GM23338 (cell line): ENCODE data around the gene DNAAF5. TPM values are rescaled to one million over a fixed set of nuclear protein-coding genes. Genes with fewer than 3 reads are reported as not detected.

Experiments used
- ATAC-seq: fragments of 200-7000 bp; cut with Tn5 transposase; 3 replicates; pipeline ENCODE4 v1.9.1; 2020
- DNase-seq: peaks from one replicate; pipeline ENCODE4 v3.0.0-alpha.2; 2015; ENCODE audit warnings: low spot score
- H2AFZ ChIP-seq: fragments of 200-600 bp; sonication (generic); 2 replicates; pipeline ENCODE4 v1.8.0; 2016; ENCODE audit warnings: antibody characterized with exemption, mild to moderate bottlenecking, moderate library complexity
- H3F3A ChIP-seq: fragments of 200-600 bp; sonication (generic); replicated peaks from 2 replicates; pipeline ENCODE4 v1.8.0; 2017; ENCODE audit warnings: antibody characterized with exemption, mixed run types, low read depth
- H3K27ac ChIP-seq: fragments of 200-600 bp; sonication (generic); 2 replicates; pipeline ENCODE4 v1.6.1; 2016; ENCODE audit warnings: low read depth
- H3K27me3 ChIP-seq: fragments of 200-600 bp; sonication (generic); 2 replicates; pipeline ENCODE4 v1.8.0; 2016; ENCODE audit warnings: mild to moderate bottlenecking, mixed run types, moderate library complexity; ENCODE audit not compliant: insufficient read depth
- H3K36me3 ChIP-seq: fragments of 200-600 bp; sonication (generic); 2 replicates; pipeline ENCODE4 v1.8.0; 2016; ENCODE audit warnings: mild to moderate bottlenecking; ENCODE audit not compliant: insufficient read depth
- H3K4me1 ChIP-seq: fragments of 200-600 bp; sonication (generic); 2 replicates; pipeline ENCODE4 v1.8.0; 2016; ENCODE audit warnings: mild to moderate bottlenecking, moderate library complexity; ENCODE audit not compliant: insufficient read depth
- H3K4me2 ChIP-seq: fragments of 200-600 bp; sonication (generic); 2 replicates; pipeline ENCODE4 v1.7.1; 2017; ENCODE audit warnings: mixed run types
- H3K4me3 ChIP-seq: fragments of 200-600 bp; sonication (generic); 2 replicates; pipeline ENCODE4 v1.6.1; 2016; ENCODE audit warnings: mixed run types
- H3K79me2 ChIP-seq: fragments of 200-600 bp; sonication (generic); replicated peaks from 2 replicates; pipeline ENCODE4 v1.8.0; 2017; ENCODE audit warnings: mild to moderate bottlenecking; ENCODE audit not compliant: insufficient read depth
- H3K9me2 ChIP-seq: fragments of 200-600 bp; sonication (generic); 2 replicates; pipeline ENCODE4 v1.8.0; 2017; ENCODE audit not compliant: insufficient read depth
- H4K20me1 ChIP-seq: fragments of 200-600 bp; sonication (generic); replicated peaks from 2 replicates; pipeline ENCODE4 v1.8.0; 2017; ENCODE audit warnings: mild to moderate bottlenecking; ENCODE audit not compliant: insufficient read depth
- H3K27ac Mint-ChIP-seq: 2 replicates; pipeline ENCODE4 v1.8.0; 2020; ENCODE audit warnings: inconsistent platforms, mild to moderate bottlenecking, moderate library complexity, mixed read lengths
- H3K27me3 Mint-ChIP-seq: 3 replicates; pipeline ENCODE4 v1.8.0; 2022; ENCODE audit warnings: low read depth, mild to moderate bottlenecking, moderate library complexity, mixed read lengths, inconsistent platforms; ENCODE audit not compliant: insufficient read depth, poor library complexity
- H3K36me3 Mint-ChIP-seq: 3 replicates; pipeline ENCODE4 v1.8.0; 2021; ENCODE audit warnings: low read depth, mild to moderate bottlenecking, inconsistent platforms, moderate library complexity, mixed read lengths
- H3K4me1 Mint-ChIP-seq: 3 replicates; pipeline ENCODE4 v1.8.0; 2020; ENCODE audit warnings: mild to moderate bottlenecking, inconsistent platforms, mixed read lengths
- H3K4me3 Mint-ChIP-seq: 3 replicates; pipeline ENCODE4 v1.8.0; 2021; ENCODE audit warnings: moderate library complexity, mild to moderate bottlenecking, inconsistent platforms, mixed read lengths
- H3K9me3 Mint-ChIP-seq: 3 replicates; pipeline ENCODE4 v1.8.0; 2020; ENCODE audit warnings: moderate library complexity, mild to moderate bottlenecking, inconsistent platforms, mixed read lengths
- CREB1 ChIP-seq: fragments of 250-450 bp; sonication (Bioruptor Pico); IDR thresholded peaks from 2 replicates; pipeline ENCODE4 v1.5.0; 2020; ENCODE audit warnings: low read depth, mild to moderate bottlenecking, moderate library complexity
- EZH2 ChIP-seq: fragments of 200-600 bp; sonication (generic); IDR thresholded peaks from one replicate; pipeline ENCODE4 v1.8.0; 2017; ENCODE audit warnings: antibody characterized with exemption, mild to moderate bottlenecking, low read depth; ENCODE audit not compliant: unreplicated experiment
- EZH2phosphoT487 ChIP-seq: fragments of 200-600 bp; sonication (generic); IDR thresholded peaks from one replicate; pipeline ENCODE4 v1.8.1; 2018; ENCODE audit warnings: antibody characterized with exemption; ENCODE audit not compliant: unreplicated experiment
- JUNB ChIP-seq: IDR thresholded peaks from one replicate; pipeline ENCODE4 v1.6.1; 2016; ENCODE audit warnings: antibody characterized with exemption; ENCODE audit not compliant: unreplicated experiment
- NANOG ChIP-seq: IDR thresholded peaks from 2 replicates; pipeline ENCODE4 v1.6.1; 2016; ENCODE audit warnings: antibody characterized with exemption, borderline replicate concordance
- POLR2AphosphoS5 ChIP-seq: IDR thresholded peaks from 2 replicates; pipeline ENCODE4 v1.6.1; 2016; ENCODE audit warnings: antibody characterized with exemption, low read depth
- STAT1 ChIP-seq: IDR thresholded peaks from one replicate; pipeline ENCODE4 v1.6.1; 2016; ENCODE audit warnings: antibody characterized with exemption; ENCODE audit not compliant: unreplicated experiment
- ZNF114 ChIP-seq: fragments of 250-450 bp; sonication (Bioruptor Pico); IDR thresholded peaks from 2 replicates; pipeline ENCODE4 v1.5.0; 2020; ENCODE audit warnings: mild to moderate bottlenecking, moderate library complexity
- ZNF331 ChIP-seq: fragments of 250-450 bp; sonication (Bioruptor Pico); IDR thresholded peaks from 2 replicates; pipeline ENCODE4 v1.5.0; 2020; ENCODE audit warnings: low read depth, mild to moderate bottlenecking, moderate library complexity
- polyA plus RNA-seq: library from polyadenylated mRNA; unstranded; fragments of >200 nt; fragmentation: Nextera tagmentation; extraction: Ambion mirVana; gene quantifications from 2 replicates; pipeline ENCODE4 v1.2.1, GENCODE V29; 2016
- total RNA-seq: library from RNA; depleted of rRNA; stranded (reverse); fragments of >200 nt; shearing (Covaris generic); gene quantifications from 2 replicates; pipeline ENCODE4 v1.2.3, GENCODE V29; 2014
- TF ChIP-seq, protein P1 (sequence below): IDR thresholded peaks from one replicate; pipeline ENCODE4 v1.6.1; 2018; ENCODE audit warnings: antibody characterized with exemption; ENCODE audit not compliant: unreplicated experiment
- TF ChIP-seq, protein P2 (sequence below), 2 experiments: fragments of 200-600 bp in 1 of 2; sonication (generic) in 1 of 2; conservative IDR thresholded peaks; 2 replicates each; pipeline versions ENCODE4 v1.5.1 to v1.6.1; 2016 to 2017; ENCODE audit warnings: antibody characterized with exemption in 2 of 2, low read depth in 2 of 2, mild to moderate bottlenecking in 2 of 2, moderate library complexity in 1 of 2
- TF ChIP-seq, protein P3 (sequence below): fragments of 250-450 bp; sonication (Bioruptor Pico); IDR thresholded peaks from 2 replicates; pipeline ENCODE4 v1.5.0; 2020; ENCODE audit warnings: mild to moderate bottlenecking, moderate library complexity
- TF ChIP-seq, protein P4 (sequence below): IDR thresholded peaks from 2 replicates; pipeline ENCODE4 v1.6.1; 2016; ENCODE audit warnings: antibody characterized with exemption

The DNAAF5 gene
- total and polyA plus RNA-seq, 2 experiments from 2014 or later: 20.4 to 86.7 TPM

DNA sequence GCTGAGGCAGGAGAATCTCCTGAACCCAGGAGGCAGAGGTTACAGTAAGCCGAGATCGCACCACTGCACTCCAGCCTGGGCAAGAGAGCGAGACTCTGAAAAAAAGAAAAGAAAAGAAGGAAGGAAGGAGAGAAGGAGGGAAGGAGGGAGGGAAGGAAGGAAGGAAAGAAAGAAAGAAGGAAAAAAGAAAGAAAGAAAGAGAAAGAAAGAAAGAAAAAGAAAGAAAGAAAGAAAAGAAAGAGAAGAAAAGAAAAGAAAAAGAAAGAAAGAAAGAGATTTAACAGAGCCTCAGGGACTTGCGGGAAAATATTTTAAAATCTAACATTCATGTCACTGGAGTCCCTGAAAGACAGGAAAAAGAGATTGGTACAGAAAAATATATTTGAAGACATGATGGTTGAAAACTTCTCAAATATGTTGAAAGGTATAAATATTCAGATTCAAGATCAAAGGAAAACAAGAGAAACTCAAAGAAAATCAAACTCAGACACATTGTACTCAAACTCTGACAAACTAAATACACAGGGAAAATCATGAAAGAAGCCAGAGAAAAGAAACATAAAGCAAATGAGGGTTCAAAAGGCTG, 25.3 kb upstream of the DNAAF5 start:
- no peaks in the 10 kb centered on the region for H3K27me3 ChIP-seq
- Mint-ChIP-seq H3K27ac (no peak overlapping the region; the same call in 1 of the 2 replicates), H3K36me3 (peaks cover 37% of the 10 kb centered on the region), H3K4me3 (no peak overlapping the region), H3K4me1 (peaks cover 6% of the 10 kb centered on the region; the same call in 2 of the 3 replicates), H3K9me3 (peaks cover 14% of the 10 kb centered on the region), H3K27me3 (no peaks in the 10 kb centered on the region)
- H4K20me1 ChIP-seq: peaks cover 7% of the 10 kb centered on the region; the same call in 1 of the 2 replicates
- H3K9me2 ChIP-seq: no peaks in the 10 kb centered on the region
- no peak overlapping the region for H3K4me3 ChIP-seq
- DNase-seq (no peak), ATAC-seq (no peak)
- H3K36me3 ChIP-seq: no peaks in the 10 kb centered on the region
- no peaks in the 10 kb centered on the region for H3K4me1 ChIP-seq
- no peak overlapping the region for H2AFZ ChIP-seq
- no peak for TF ChIP-seq JUNB
- TF ChIP-seq, protein P1, sequence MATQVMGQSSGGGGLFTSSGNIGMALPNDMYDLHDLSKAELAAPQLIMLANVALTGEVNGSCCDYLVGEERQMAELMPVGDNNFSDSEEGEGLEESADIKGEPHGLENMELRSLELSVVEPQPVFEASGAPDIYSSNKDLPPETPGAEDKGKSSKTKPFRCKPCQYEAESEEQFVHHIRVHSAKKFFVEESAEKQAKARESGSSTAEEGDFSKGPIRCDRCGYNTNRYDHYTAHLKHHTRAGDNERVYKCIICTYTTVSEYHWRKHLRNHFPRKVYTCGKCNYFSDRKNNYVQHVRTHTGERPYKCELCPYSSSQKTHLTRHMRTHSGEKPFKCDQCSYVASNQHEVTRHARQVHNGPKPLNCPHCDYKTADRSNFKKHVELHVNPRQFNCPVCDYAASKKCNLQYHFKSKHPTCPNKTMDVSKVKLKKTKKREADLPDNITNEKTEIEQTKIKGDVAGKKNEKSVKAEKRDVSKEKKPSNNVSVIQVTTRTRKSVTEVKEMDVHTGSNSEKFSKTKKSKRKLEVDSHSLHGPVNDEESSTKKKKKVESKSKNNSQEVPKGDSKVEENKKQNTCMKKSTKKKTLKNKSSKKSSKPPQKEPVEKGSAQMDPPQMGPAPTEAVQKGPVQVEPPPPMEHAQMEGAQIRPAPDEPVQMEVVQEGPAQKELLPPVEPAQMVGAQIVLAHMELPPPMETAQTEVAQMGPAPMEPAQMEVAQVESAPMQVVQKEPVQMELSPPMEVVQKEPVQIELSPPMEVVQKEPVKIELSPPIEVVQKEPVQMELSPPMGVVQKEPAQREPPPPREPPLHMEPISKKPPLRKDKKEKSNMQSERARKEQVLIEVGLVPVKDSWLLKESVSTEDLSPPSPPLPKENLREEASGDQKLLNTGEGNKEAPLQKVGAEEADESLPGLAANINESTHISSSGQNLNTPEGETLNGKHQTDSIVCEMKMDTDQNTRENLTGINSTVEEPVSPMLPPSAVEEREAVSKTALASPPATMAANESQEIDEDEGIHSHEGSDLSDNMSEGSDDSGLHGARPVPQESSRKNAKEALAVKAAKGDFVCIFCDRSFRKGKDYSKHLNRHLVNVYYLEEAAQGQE: no peak
- TF ChIP-seq, protein P2, sequence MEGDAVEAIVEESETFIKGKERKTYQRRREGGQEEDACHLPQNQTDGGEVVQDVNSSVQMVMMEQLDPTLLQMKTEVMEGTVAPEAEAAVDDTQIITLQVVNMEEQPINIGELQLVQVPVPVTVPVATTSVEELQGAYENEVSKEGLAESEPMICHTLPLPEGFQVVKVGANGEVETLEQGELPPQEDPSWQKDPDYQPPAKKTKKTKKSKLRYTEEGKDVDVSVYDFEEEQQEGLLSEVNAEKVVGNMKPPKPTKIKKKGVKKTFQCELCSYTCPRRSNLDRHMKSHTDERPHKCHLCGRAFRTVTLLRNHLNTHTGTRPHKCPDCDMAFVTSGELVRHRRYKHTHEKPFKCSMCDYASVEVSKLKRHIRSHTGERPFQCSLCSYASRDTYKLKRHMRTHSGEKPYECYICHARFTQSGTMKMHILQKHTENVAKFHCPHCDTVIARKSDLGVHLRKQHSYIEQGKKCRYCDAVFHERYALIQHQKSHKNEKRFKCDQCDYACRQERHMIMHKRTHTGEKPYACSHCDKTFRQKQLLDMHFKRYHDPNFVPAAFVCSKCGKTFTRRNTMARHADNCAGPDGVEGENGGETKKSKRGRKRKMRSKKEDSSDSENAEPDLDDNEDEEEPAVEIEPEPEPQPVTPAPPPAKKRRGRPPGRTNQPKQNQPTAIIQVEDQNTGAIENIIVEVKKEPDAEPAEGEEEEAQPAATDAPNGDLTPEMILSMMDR (conservative IDR thresholded peaks at IDR 0.05; ENCODE audit: low read depth in 2 of 2): no peak
- TF ChIP-seq ZNF331: no peak
- TF ChIP-seq, protein P3, sequence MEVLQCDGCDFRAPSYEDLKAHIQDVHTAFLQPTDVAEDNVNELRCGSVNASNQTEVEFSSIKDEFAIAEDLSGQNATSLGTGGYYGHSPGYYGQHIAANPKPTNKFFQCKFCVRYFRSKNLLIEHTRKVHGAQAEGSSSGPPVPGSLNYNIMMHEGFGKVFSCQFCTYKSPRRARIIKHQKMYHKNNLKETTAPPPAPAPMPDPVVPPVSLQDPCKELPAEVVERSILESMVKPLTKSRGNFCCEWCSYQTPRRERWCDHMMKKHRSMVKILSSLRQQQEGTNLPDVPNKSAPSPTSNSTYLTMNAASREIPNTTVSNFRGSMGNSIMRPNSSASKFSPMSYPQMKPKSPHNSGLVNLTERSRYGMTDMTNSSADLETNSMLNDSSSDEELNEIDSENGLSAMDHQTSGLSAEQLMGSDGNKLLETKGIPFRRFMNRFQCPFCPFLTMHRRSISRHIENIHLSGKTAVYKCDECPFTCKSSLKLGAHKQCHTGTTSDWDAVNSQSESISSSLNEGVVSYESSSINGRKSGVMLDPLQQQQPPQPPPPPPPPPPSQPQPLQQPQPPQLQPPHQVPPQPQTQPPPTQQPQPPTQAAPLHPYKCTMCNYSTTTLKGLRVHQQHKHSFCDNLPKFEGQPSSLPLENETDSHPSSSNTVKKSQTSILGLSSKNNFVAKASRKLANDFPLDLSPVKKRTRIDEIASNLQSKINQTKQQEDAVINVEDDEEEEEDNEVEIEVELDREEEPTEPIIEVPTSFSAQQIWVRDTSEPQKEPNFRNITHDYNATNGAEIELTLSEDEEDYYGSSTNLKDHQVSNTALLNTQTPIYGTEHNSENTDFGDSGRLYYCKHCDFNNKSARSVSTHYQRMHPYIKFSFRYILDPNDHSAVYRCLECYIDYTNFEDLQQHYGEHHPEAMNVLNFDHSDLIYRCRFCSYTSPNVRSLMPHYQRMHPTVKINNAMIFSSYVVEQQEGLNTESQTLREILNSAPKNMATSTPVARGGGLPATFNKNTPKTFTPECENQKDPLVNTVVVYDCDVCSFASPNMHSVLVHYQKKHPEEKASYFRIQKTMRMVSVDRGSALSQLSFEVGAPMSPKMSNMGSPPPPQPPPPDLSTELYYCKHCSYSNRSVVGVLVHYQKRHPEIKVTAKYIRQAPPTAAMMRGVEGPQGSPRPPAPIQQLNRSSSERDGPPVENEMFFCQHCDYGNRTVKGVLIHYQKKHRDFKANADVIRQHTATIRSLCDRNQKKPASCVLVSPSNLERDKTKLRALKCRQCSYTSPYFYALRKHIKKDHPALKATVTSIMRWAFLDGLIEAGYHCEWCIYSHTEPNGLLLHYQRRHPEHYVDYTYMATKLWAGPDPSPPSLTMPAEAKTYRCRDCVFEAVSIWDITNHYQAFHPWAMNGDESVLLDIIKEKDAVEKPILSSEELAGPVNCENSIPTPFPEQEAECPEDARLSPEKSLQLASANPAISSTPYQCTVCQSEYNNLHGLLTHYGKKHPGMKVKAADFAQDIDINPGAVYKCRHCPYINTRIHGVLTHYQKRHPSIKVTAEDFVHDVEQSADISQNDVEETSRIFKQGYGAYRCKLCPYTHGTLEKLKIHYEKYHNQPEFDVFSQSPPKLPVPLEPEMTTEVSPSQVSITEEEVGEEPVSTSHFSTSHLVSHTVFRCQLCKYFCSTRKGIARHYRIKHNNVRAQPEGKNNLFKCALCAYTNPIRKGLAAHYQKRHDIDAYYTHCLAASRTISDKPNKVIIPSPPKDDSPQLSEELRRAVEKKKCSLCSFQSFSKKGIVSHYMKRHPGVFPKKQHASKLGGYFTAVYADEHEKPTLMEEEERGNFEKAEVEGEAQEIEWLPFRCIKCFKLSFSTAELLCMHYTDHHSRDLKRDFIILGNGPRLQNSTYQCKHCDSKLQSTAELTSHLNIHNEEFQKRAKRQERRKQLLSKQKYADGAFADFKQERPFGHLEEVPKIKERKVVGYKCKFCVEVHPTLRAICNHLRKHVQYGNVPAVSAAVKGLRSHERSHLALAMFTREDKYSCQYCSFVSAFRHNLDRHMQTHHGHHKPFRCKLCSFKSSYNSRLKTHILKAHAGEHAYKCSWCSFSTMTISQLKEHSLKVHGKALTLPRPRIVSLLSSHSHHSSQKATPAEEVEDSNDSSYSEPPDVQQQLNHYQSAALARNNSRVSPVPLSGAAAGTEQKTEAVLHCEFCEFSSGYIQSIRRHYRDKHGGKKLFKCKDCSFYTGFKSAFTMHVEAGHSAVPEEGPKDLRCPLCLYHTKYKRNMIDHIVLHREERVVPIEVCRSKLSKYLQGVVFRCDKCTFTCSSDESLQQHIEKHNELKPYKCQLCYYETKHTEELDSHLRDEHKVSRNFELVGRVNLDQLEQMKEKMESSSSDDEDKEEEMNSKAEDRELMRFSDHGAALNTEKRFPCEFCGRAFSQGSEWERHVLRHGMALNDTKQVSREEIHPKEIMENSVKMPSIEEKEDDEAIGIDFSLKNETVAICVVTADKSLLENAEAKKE (CRISPR knock-in tag): no peak
- TF ChIP-seq CREB1 (CRISPR knock-in tag): no peak
- TF ChIP-seq STAT1: no peak
- no peak for TF ChIP-seq NANOG
- TF ChIP-seq ZNF114 (CRISPR knock-in tag): no peak
- no peak for TF ChIP-seq POLR2AphosphoS5
- TF ChIP-seq EZH2phosphoT487: no peak
- TF ChIP-seq EZH2: no peak
- TF ChIP-seq, protein P4, sequence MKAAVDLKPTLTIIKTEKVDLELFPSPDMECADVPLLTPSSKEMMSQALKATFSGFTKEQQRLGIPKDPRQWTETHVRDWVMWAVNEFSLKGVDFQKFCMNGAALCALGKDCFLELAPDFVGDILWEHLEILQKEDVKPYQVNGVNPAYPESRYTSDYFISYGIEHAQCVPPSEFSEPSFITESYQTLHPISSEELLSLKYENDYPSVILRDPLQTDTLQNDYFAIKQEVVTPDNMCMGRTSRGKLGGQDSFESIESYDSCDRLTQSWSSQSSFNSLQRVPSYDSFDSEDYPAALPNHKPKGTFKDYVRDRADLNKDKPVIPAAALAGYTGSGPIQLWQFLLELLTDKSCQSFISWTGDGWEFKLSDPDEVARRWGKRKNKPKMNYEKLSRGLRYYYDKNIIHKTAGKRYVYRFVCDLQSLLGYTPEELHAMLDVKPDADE: no peak
- H3F3A ChIP-seq: no peaks in the 10 kb centered on the region
- peaks cover 51% of the 10 kb centered on the region for H3K79me2 ChIP-seq
- H3K27ac ChIP-seq: no peak overlapping the region
- H3K4me2 ChIP-seq: no peak overlapping the region
